Right lobe of liver (tissue), 6 donors: Measurements from ENCODE around the gene ODR4. TPM values are rescaled to one million over a fixed set of nuclear protein-coding genes. Genes with fewer than 3 reads are reported as not detected.

ENCODE experiments used
- ATAC-seq, 4 donors: fragments of 200-7000 bp; cut with Tn5 transposase; one replicate each; pipeline ENCODE4 v1.9.1; 2020; ENCODE audit warnings: mild to moderate bottlenecking in 4 of 4, moderate library complexity in 4 of 4
- DNase-seq, 3 donors: peaks; one replicate each; pipeline ENCODE4 v3.0.0-alpha.2; 2020
- H3K27ac ChIP-seq, 3 donors: fragments of 200-600 bp; one replicate each; pipeline ENCODE4 v1.8.0; 2022
- H3K27me3 ChIP-seq, 2 donors: fragments of 200-600 bp; one replicate each; pipeline ENCODE4 v1.8.0; 2022
- H3K36me3 ChIP-seq, 4 donors: fragments of 200-600 bp; sonication (generic) in 1 of 4; one replicate each; pipeline versions ENCODE4 v1.5.1 to v1.8.0; 2017 to 2022; ENCODE audit warnings: control low read depth in 1 of 4
- H3K4me1 ChIP-seq, 4 donors: fragments of 200-600 bp; sonication (generic) in 1 of 4; one replicate each; pipeline versions ENCODE4 v1.5.1 to v1.8.0; 2017 to 2022; ENCODE audit warnings: control low read depth in 1 of 4
- H3K4me3 ChIP-seq, 3 donors: fragments of 200-600 bp; one replicate each; pipeline ENCODE4 v1.8.0; 2022
- H3K9me3 ChIP-seq, 4 donors: fragments of 200-600 bp; sonication (generic) in 1 of 4; one replicate each; pipeline versions ENCODE4 v1.5.1 to v1.8.0; 2017 to 2022; ENCODE audit warnings: control low read depth in 1 of 4
- CTCF ChIP-seq, 4 donors: fragments of 200-600 bp in 3 of 4; fragments of 450-650 bp in 1 of 4; IDR thresholded peaks; one replicate each; pipeline versions ENCODE4 v1.5.1 to v1.8.0; 2016 to 2022; ENCODE audit warnings: antibody characterized with exemption in 4 of 4, mild to moderate bottlenecking in 2 of 4
- POLR2A ChIP-seq: fragments of 450-650 bp; IDR thresholded peaks from one replicate; pipeline ENCODE4 v1.6.1; 2017; ENCODE audit warnings: antibody characterized with exemption, mild to moderate bottlenecking
- WGBS: methylation state at CpG from one replicate; pipeline ENCODE4 v1.1.6; 2018; ENCODE audit warnings: low coverage, low lambda C conversion rate; ENCODE audit not compliant: insufficient coverage; ENCODE audit errors: missing lambda C conversion rate; 5-methylcytosine and 5-hydroxymethylcytosine counted together
- intact Hi-C, 2 donors: fragments of 100-400 bp; cut with DNase I; formaldehyde crosslinking; loops; one replicate each; pipeline versions ENCODE4 v1.11.2 to v1.14.1; 2022
- total RNA-seq, 6 experiments: library from RNA; depleted of rRNA in 2 of 6; stranded (reverse); fragments of >200 nt in 2 of 6; fragmentation: NEBNext Ultra II Directional in 3 of 6; extraction: Animal tissue kit (Norgen Biotek cat#: 25700) in 3 of 6; gene quantifications; one replicate each; pipeline versions ENCODE4 v1.1.0 to v1.2.4, GENCODE V29; 2016 to 2023
- donor health status: DM: no; HTN: yes; CAD: no.
- donor health status: DM: no; HTN: no; CAD: no.
- donor health status: DM: no; HTN: no; CAD: no.
- donor health status: DM: no; HTN: yes; CAD: no.
- donor health status: DM: no; HTN: yes; CAD: no.

The ODR4 gene
- total RNA-seq, 6 experiments from 2014 or later = 13.0 to 16.7 (median 14.7) TPM

- Histone ChIP-seq H3K36me3 (no peaks in the 10 kb centered on the region), H3K9me3 (no peaks in the 10 kb centered on the region), H3K4me3 (no peak overlapping the region), H3K27me3 (no peaks in the 10 kb centered on the region), H3K4me1 (no peaks in the 10 kb centered on the region), H3K27ac (no peak overlapping the region)
- intact Hi-C loops = no loop called here
- TF ChIP-seq CTCF (IDR thresholded peaks at IDR 0.05) (no peak), POLR2A (no peak)
- 29% methylated on average over 1 of the region's 1 CpG for WGBS
- ATAC-seq (no peak), DNase-seq (no peak)
Observed at GRCh38 chr1:186442651-186443375, 67.2 kb downstream of the ODR4 start.

- 100% methylated on average over 2 of the region's 2 CpGs for WGBS
- no peak for ATAC-seq
- no peaks in the 10 kb centered on the region for H3K36me3 ChIP-seq
- TF ChIP-seq CTCF (IDR thresholded peaks at IDR 0.05) = no peak
- TF ChIP-seq POLR2A = no peak
- no peaks in the 10 kb centered on the region for H3K9me3 ChIP-seq
- H3K27me3 ChIP-seq = no peaks in the 10 kb centered on the region
- H3K4me1 ChIP-seq = no peaks in the 10 kb centered on the region
- no peak overlapping the region for H3K27ac ChIP-seq
- DNase-seq = no peak
- no peak overlapping the region for H3K4me3 ChIP-seq
- intact Hi-C loops = no loop called here
Observed at GRCh38 chr1:186443638-186444037, 68.0 kb downstream of the ODR4 start.

- H3K4me3 ChIP-seq = no peak overlapping the region
- ATAC-seq = no peak
- H3K27me3 ChIP-seq = no peaks in the 10 kb centered on the region
- no peak for DNase-seq
- 84% methylated on average over 4 of the region's 4 CpGs for WGBS
- TF ChIP-seq POLR2A (no peak), CTCF (IDR thresholded peaks at IDR 0.05) (no peak)
- H3K9me3 ChIP-seq = no peaks in the 10 kb centered on the region
- H3K4me1 ChIP-seq = no peaks in the 10 kb centered on the region
- intact Hi-C loops = no loop called here
- no peaks in the 10 kb centered on the region for H3K36me3 ChIP-seq
- H3K27ac ChIP-seq = no peak overlapping the region
Observed at GRCh38 chr1:186446152-186446551, 70.5 kb downstream of the ODR4 start.

- TF ChIP-seq CTCF (IDR thresholded peaks at IDR 0.05) (no peak), POLR2A (no peak)
- H3K4me1 ChIP-seq = no peaks in the 10 kb centered on the region
- no peaks in the 10 kb centered on the region for H3K9me3 ChIP-seq
- DNase-seq (no peak), ATAC-seq (no peak)
- no peaks in the 10 kb centered on the region for H3K27me3 ChIP-seq
- H3K36me3 ChIP-seq = no peaks in the 10 kb centered on the region
- 68% methylated on average over 3 of the region's 3 CpGs for WGBS
- no peak overlapping the region for H3K27ac ChIP-seq
- H3K4me3 ChIP-seq = no peak overlapping the region
- intact Hi-C loops = no loop called here
Observed at GRCh38 chr1:186454981-186455380, 79.3 kb downstream of the ODR4 start.
